Activated CD8-positive, alpha-beta memory T cell treated with anti-CD3 and anti-CD28 coated beads, Interleukin-2, amount 50 U/mL, for 24 hours (primary cell): ENCODE data around the gene YARS1.
"Not testable (repeated sequence)": the region's sequence is repeated elsewhere in the genome, so short reads cannot be mapped to it uniquely, and the experiment has no call there.

Source experiments
- DNase-seq: peaks from one replicate; pipeline ENCODE4 v3.0.0-alpha.2; 2020; ENCODE audit errors: extremely low read depth

YARS1 gene

DNA sequence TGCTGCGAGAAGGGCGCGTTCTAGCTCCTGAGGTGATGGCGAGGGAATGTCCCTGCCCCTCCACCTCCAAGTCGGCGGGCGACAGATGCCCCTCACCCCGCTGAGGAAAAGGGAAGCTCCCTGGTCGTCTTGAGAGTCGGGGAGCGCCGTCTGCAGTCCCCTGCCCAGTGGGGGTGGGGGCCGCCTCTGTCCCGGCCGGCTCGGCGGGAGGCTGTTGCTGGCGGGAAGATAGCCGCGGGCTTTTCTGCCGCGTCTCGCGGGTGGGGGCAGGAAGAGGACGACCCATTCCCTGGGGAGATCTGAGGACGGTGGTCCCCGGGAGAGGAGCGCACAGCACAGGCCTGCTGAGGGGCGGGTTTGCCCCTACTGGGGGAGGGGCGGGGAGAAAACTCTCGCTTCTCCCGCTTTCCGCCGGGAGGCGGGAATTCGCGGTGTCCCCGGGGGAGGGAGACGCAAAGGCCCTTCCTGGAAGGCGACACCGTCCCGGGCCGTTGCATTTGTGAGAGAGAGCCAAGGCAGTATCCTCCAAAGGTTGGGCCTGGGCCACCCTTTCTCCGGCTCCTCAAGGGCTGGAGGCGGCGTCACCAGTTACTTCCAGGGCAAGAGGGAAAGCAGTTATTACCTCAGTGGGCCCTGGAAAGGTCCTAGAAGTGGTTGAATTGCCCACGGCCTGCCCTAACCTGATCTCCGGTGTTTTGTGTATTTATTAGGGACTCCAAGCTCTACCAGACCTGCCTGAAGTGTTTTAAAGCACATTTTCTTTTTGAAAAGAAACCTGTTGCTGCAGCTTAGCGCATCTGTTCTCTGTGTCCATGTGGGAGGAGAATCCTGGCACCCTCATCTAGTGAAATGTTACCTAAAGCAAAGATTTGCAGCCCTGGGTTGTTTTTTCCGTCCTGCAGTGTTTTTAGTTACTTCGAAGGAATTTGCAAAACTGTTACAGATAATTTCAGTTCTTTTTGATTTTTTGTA, 943 bp upstream of the YARS1 start:
- DNase-seq = no peak

DNA sequence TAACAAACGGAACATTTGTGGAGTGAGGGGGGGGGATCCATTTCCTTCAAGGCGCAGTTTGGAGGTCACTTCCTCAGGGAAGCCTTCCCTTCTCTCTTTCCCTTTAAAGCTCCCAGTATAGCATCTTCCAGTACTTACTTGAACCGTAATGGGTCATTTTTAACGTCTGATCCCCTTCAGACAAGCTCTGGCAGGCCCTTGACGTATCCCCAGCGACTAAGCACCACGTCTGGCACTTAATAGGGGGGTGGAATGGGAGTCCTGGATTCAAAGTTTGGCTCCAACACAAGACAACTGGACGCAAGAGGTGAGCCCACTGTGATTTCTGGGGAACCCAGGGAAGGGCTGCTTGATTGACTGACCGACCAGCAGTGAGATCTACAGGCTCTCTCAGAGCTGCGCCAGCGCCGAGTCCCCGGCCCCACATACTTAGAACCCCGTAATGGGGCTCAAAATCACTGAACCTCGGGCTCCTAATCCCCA, 441 bp downstream of the YARS1 start:
- DNase-seq = no peak

GRCh38 chr1:32813941-32814739, 3.0 kb downstream of the YARS1 start:
- DNase-seq = no peak

DNA sequence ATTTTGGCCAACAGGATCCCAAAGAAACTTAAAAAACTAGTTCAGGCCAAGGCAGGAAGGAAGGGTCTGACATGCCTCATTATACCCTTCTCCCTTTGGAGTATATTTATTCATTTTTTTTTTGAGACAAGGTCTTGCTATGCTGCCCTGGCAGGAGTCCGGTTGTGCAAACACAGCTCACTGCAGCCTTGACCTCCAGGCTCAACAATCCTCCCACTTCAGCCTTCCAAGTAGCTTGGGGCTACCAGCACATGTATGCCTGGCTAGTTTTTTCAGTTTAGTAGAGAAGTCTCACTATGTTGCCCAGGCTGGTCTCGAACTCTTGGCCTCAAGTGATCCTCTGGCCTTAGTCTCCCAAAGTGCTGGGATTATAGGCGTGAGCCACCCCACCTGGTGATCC, 5.2 kb downstream of the YARS1 start:
- DNase-seq = no peak

- no peak for DNase-seq
Measured at GRCh38 chr1:32811265-32811664, 5.9 kb downstream of the YARS1 start.

GRCh38 chr1:32810358-32810757, 6.8 kb downstream of the YARS1 start:
- no peak for DNase-seq

DNA sequence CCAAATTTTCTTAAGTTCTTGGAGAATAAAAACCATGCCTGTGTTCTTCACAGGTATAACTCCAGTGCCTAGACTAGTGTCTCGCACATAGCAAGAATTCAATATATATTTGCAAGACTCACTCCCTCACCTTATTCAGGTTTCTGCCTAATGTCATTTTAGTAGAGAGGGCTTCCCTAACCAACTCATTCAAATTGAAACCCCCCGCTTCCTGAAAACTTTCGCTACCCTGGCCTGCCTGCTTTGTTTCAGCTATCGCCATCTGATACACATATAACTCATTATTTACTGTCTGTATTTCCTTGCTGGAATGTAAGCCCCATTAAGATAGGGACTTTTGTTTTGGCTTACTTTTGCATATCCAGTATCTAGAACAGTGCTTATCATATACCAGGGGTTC, 8.6 kb downstream of the YARS1 start:
- no peak for DNase-seq

DNA sequence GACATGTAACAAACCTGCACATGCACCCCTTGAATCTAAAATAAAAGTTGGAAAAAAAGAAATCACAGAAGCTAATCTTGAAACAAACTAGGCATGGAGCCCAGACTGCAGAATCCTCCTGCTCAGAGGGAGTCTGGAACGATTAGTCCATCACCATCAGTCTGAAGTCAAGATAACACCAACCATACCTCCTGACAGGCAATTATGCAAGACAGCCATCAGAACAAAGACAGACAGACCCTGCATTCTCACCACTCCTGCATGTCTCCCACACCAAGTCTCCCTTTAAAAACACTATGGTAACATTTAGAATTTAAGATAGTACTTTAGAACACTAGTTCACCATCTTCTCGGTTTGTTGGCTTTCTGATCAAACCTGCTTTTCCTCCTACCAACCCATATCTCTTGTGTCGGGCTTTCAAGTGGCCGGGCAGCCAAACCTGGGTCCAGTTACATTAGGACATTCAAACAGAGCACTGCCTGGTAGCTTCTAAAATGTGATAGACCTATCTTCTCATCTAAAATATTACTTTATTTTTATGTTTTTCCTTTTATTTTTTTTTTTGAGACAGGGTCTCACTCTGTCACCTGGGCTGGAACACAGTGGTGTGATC, 10.1 kb downstream of the YARS1 start:
- DNase-seq = no peak

DNA sequence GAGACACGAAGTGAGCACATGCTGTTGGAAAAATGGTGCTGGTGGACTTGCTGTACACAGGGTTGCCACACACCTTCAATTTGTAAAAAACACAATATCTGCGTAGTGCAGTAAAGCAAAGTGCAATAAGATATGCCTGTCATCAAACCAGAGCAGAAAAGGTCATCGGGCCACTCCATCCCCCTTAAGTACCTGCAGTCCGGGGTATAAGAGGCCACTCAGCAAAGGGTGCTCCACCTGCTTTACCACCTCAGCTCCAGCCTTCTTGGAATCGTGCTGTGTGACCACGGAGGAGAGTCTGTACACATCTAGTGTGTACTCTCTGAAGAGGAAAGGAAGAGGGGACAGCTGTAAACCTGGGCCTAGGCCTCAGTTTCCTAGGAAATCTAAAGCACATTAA, 10.9 kb downstream of the YARS1 start:
- DNase-seq = no peak

- not testable (repeated sequence) for DNase-seq
Measured at GRCh38 chr1:32804460-32804859, 12.7 kb downstream of the YARS1 start.

DNA sequence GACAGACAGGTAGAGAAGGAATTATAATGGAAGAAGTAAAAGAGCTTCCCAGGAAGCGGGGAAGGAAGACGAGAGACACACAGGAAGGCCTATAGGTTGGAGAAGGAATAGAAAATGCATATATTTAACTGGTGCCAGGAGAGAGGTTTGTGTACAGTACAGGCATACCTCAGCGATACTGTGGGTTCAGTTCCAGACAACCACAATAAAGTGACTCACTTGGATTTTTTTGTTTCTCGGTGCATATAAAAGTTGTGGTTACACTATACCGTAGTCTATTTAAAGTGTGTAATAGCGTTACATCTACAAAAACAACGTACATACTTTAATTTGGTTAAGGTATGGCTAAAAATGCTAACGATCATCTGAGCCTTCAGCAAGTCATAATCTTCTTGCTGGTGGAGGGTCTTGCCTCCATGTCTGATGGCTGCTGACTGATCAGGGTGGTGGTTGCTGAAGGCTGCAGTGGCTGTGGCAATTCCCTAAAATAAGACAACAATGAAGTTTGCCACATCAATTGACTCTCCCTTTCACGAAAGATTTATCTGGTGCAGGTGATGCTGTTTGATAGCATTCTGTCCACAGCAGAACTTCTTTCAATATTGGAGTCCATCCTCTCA, 16.0 kb downstream of the YARS1 start:
- no peak for DNase-seq

DNA sequence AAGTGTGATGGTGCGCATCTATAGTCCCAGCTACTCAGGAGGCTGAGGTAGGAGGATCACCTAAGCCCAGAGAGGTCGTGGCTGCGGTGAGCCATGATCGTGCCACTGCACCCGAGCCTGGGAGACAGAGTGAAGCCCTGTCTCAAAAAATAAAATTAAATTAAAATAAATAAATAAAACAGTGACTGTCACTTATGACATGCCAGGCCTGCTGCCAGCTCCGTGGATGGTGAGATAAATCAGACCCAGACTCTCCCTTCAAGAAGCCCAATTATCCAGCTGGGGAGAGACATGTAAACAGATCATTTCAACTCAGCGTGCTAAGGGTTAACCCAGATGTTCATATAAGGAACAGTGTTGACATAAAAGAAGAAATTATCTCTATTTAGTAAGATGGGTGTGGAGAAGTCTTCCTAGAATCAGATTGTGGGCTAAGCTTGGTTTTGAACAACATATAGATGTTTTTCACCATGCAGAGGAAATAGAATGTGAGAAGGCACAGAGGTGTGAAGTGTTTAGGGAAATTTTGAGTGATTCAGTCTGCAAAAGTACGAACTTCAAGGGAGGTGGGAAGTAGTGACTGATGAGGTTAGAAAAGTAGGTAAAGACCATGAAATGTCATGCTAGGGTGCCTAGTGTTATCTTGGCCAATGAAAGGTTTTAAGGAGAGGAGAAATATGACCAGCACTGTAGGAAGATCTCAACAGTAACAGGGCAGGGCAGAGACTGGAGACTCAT, 18.3 kb downstream of the YARS1 start:
- no peak for DNase-seq

- no peak for DNase-seq
Measured at GRCh38 chr1:32798191-32798590, 19.0 kb downstream of the YARS1 start.

- DNase-seq = no peak
Measured at GRCh38 chr1:32797456-32797855, 19.7 kb downstream of the YARS1 start.

- DNase-seq = not testable (repeated sequence)
Measured at GRCh38 chr1:32795763-32796162, 21.4 kb downstream of the YARS1 start.

DNA sequence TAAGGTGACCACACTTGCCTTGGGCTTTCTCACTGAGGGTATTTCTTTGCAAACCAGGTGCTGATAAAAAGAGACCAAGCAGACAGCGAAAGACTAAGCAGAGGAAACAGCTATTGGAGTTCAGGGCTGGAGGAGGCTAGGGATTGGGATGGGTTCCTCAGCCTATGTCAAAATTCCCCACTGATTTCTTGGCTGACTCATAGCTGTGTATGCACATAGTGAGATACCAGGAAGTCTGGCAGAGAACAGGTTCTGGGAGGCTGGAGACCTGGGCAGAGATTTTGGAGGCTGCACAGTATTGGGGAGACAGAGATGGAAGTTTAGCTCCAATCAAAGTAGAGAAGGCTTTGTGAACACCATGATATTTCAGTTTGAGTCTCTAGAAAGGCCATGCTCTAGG, 25.3 kb downstream of the YARS1 start:
- DNase-seq = no peak

GRCh38 chr1:32789356-32789755, 27.8 kb downstream of the YARS1 start:
- DNase-seq = not testable (repeated sequence)

- DNase-seq = no peak
Measured at GRCh38 chr1:32786856-32787255, 30.3 kb downstream of the YARS1 start.

GRCh38 chr1:32784817-32785216, 32.3 kb downstream of the YARS1 start:
- no peak for DNase-seq

- DNase-seq = no peak
Measured at GRCh38 chr1:32783851-32784250, 33.3 kb downstream of the YARS1 start.

GRCh38 chr1:32782086-32782485, 35.1 kb downstream of the YARS1 start:
- no peak for DNase-seq
